Coronary artery (tissue), 2 donors: ENCODE results near the gene GRN.

ENCODE experiments used
- DNase-seq: peaks from one replicate; pipeline ENCODE4 v3.0.0-alpha.2; 2017; ENCODE audit warnings: low spot score
- H3K27ac ChIP-seq, 2 donors: fragments of 200-600 bp; sonication (generic); one replicate each; pipeline ENCODE4 v1.5.1; 2016 to 2019
- H3K4me3 ChIP-seq: fragments of 200-600 bp; sonication (generic); 2 replicates; pipeline ENCODE4 v1.5.1; 2016; ENCODE audit warnings: mild to moderate bottlenecking, moderate library complexity
- TF ChIP-seq, protein P1 (sequence below): fragments of 200-600 bp; sonication (generic); IDR thresholded peaks from one replicate; pipeline ENCODE4 v1.5.1; 2019; ENCODE audit warnings: antibody characterized with exemption

The GRN gene

DNA sequence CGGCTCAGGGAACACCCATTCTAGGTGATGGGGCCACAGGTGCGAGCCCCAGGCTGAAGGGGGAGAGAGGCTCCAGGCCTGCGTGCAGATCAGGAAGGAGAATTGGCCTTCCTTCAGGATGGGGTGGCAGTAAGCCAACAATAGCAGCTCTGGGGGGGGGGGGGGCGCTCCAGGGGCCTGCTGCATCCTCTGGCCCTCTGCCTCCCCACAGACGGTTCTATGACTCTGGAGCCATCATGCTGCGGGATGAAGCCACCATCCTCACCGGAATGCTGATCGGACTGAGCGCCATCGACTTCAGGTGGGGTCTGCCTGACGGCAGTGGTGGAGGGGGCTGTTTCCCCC lies 30.6 kb upstream of the GRN start:
- TF ChIP-seq, protein P1, sequence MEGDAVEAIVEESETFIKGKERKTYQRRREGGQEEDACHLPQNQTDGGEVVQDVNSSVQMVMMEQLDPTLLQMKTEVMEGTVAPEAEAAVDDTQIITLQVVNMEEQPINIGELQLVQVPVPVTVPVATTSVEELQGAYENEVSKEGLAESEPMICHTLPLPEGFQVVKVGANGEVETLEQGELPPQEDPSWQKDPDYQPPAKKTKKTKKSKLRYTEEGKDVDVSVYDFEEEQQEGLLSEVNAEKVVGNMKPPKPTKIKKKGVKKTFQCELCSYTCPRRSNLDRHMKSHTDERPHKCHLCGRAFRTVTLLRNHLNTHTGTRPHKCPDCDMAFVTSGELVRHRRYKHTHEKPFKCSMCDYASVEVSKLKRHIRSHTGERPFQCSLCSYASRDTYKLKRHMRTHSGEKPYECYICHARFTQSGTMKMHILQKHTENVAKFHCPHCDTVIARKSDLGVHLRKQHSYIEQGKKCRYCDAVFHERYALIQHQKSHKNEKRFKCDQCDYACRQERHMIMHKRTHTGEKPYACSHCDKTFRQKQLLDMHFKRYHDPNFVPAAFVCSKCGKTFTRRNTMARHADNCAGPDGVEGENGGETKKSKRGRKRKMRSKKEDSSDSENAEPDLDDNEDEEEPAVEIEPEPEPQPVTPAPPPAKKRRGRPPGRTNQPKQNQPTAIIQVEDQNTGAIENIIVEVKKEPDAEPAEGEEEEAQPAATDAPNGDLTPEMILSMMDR = no peak
- DNase-seq = no peak
- H3K4me3 ChIP-seq = peak overlapping the region; percentile 58
- H3K27ac ChIP-seq = no peak overlapping the region

DNA sequence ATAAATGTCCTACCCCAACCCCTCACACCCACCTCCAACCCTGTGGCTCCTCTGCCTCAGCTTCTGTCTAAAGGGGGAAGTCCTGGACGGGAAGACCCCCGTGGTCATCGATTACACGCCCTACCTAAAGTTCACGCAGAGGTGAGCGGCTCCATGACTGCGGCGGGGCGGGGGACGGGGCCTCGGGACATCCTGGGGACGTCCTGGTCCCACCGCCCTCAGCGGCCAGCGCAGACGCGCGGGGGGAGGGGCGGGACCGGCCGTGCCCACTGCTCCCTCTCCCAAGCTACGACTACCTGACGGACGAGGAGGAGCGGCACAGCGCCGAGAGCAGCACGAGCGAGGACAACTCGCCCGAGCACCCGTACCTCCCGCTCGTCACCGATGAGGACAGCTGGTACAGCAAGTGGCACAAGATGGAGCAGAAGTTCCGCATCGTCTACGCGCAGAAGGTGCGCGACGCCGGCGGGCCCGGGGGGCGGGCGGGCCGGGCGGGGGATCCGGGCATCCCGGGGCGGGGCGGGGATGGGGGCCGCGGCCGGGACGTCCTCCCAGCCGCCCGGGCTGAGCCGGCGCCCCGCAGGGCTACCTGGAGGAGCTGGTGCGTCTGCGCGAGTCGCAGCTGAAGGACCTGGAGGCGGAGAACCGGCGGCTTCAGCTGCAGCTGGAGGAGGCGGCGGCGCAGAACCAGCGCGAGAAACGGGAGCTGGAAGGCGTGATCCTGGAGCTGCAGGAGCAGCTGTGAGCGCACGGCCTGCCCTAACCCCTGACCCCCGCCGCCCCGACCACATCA lies 30.0 kb upstream of the GRN start:
- DNase-seq = no peak
- TF ChIP-seq, protein P1 = no peak
- Histone ChIP-seq H3K4me3 (peak overlapping the region; percentile 58), H3K27ac (no peak overlapping the region)

DNA sequence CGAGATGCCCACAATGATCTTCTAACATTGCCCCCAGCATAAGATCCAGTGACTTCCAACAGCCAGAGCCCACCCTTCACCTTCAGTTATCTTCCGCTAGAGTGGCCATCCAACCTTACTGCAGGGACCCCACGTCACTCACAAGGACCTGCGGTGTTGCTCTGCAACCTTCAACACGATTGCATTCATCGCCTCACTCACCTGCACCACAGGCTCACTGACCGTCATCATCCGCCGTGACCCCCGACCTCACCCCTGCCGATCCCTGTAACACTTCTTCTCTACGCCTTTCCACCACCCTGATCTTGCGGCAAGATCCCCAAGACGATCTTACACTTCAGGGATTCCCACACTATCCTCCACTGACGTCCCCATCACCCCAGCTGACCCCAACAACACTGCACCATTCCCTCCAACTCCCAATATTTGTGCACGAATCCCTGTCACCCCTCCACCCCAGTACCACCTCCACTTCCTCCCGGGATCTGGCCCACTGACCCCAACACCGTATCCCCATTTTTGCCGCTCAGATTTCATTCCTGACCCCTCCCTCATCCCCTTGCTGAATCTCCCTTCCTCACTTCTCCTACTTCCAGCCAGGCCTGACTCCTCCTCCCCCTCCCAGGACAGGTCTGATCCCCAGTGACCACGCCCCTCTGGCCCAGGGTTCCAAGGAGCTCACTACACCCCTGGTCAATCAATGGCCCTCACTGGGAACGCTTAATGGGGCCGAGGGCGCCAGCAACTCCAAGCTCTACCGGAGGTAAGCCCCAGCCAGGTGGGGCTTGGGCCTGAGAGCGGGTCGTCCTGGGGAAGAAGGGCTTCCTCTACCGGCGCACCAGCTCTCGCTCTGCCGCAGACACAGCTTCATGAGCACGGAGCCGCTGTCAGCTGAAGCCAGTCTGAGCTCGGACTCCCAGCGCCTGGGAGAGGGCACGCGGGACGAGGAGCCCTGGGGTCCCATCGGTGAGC lies 29.1 kb upstream of the GRN start:
- TF ChIP-seq, protein P1 = no peak
- Histone ChIP-seq H3K4me3 (peak overlapping the region; percentile 58), H3K27ac (no peak overlapping the region)
- no peak for DNase-seq

DNA sequence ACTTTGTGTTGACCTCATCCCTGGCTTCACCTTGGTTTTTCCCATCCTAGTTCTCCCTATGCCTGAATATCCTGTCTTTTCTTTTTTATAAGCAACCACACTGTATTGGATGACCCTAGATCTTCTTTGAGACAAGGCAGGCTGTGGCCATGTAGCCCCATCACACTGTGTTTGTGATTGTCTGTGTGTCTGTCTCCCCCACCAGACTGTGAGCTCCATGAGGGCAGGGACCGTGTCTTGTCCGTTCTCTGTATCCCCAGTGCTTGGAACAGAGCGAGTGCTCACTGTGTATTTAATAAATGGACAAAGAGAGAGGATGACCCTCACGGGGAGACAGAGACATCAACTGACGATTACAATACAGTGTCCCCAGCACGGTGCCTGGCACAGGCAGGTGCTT lies 27.6 kb upstream of the GRN start:
- TF ChIP-seq, protein P1 = no peak
- H3K4me3 ChIP-seq = no peak overlapping the region
- DNase-seq = no peak
- H3K27ac ChIP-seq = no peak overlapping the region

DNA sequence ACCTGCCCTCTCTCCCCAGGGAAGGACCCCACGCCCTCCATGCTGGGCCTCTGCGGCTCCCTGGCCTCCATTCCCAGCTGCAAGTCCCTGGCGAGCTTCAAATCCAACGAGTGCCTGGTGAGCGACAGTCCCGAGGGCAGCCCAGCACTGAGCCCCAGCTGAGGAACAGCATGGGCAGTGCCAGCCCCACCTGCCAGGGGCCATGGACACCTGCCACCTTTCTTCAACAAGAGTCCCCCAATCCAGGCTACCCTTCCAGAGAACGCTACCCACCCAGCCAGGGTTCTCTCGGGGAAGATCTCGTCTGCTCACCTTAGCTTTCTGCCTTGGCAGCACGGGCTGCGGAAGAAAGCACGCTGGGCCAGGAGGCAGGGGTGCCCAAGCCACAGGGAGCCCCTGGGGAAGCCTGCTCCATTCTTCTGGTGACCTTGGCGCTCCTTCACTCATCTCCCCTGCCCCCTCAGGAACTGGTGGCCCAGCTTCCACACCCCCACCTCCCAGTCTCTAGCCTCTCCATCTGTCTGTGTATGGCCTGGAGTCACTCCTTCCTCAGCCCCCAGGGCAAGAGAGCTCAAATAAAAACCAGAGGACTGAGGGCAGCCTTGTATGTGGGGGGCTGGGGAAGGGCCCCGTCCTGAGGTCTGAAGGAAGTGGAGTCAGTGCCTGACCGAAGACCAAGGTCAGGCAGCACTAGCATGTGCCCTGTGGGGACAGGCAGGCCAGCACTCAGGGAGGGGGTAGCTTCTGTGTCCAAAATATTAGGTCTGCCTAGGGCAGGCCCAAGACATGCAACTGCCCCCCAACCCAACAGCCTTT lies 26.8 kb upstream of the GRN start:
- TF ChIP-seq, protein P1 = no peak
- H3K27ac ChIP-seq = no peak overlapping the region
- no peak overlapping the region for H3K4me3 ChIP-seq
- DNase-seq = no peak

DNA sequence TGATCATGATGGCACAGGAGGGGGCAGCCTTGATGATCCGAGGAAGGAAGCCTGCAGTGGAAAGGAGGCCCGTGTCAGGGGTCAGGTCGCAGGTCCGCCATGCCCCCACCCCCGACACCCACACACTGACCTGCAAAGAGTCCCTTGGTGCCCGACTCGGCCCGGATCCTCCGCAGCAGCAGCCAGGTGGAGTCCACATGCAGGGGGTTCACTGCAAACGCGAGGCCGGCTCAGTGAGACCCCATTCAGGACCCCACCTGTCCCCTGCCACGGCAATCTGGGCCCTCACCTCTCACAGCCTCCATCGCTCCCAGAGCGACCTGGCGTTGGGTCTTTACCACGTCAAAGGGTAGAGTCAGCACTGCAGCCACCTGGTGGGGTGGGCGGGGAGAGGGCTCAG lies 25.0 kb upstream of the GRN start:
- no peak overlapping the region for H3K27ac ChIP-seq
- DNase-seq = no peak
- TF ChIP-seq, protein P1 = no peak
- no peak overlapping the region for H3K4me3 ChIP-seq
